OCI-M1 (cell line): Measurements from ENCODE around the gene PRR7.
A peak's percentile ranks its signal among the peaks of the same experiment; 100 is the strongest.

ENCODE experiments used
- DNase-seq: peaks from one replicate; lab custom pipeline; 2025; lab: John Stamatoyannopoulos, UW

The PRR7 gene

DNA sequence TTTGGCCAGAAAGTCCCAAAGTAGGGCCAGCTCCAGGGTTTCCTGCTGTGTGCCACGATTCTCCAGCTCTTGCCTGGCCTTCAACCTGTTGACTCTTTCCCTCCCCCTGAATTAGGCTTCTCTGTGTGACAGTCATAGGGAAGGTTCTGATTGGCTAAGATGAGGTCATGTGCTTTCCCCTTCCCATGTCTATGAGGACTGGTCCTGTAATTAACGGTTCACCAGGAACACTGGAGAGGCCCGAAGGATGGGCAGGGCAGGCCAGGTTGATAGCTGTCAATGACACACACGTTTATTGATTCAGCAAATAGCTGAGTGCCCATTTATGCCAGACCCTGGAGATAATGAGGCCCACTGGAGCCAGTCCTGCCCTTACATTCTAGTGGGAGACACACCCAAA lies 9.0 kb upstream of the PRR7 start:
- DNase-seq: no peak

DNA sequence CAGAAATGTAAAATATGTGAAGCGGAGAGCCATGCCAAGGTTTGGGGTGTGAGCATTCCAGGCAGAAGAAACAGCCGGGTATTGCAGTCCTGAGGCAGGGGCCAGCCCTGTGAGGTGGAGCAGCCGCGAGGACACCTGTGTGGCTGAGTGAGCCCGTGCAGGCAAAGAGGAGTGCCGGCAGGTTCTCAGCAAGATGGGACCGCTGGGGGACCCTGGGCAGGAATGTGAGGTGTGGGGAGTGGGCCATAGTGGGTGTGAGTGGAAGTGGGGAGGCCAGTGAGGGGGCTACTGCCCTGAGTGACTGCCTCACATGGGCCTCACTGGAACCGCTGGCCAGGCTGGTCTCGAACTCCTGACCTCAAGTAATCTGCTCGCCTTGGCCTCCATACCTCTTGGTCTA lies 8.1 kb upstream of the PRR7 start:
- DNase-seq: no peak

DNA sequence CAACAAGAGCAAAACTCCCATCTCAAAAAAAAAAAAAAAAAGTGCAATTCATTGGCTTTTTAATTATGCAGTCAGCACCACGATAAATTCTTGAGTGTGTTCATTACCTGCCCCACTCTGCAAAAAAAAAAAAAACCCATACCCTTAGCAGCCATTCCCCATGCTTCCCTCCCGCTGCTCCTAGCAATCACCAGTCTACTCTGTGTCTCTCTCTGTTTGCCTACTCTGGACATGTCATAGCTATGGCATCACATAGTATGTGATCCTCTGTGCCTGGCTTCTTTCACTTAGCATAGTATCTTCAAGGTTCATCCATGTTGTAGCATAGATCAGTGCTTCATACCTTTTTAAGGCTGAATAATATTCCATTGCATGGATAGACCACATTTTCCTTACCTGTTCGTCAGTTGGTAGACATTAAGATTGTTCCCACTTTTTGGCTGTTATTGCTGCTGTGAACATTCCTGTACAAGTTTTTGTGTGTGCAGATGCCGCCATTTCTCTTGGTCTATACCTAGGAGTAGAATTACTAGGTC lies 7.0 kb upstream of the PRR7 start:
- DNase-seq: no peak

- DNase-seq: no peak
These were observed 6.2 kb upstream of the PRR7 start for GRCh38 chr5:177440211-177440989.

DNA sequence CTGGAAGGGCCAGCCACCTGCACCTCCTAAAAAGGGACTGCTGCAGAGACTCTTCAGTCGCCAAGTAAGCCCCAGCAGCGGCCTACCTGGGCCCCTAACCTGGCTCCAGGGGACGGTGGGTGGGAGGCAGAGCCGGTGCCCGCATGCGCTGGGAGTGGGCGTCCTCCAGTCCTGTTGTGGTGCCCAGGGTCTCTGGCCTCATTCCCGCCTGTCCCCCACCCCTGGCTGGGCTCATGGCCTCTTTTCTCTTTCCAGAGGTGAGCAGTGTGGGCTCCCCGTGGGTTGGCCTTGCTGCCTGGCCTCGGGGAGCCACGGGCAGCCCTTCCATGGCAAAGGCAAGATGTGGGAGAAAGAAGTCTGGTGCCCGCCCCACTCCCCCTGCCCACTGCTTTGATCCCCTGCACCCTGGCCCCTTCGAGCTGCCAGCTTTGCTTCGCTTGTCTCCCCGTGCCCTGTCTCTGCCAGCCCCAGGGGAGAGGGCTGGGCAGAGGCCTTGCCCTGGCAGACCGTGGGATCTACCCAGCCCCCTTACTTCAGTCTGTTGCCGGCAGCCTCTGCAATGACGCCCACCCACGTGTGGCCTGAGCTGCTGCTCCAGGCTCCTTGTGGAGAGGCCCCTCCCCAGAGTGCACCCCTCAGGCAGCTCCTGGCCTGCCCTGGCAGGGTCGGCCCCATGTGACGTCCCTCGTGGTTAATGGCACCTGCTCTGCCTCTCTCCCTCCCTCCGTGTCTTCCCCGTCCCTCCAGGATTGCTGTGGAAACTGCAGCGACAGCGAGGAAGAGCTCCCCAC lies 5.4 kb upstream of the PRR7 start:
- DNase-seq: no peak

DNA sequence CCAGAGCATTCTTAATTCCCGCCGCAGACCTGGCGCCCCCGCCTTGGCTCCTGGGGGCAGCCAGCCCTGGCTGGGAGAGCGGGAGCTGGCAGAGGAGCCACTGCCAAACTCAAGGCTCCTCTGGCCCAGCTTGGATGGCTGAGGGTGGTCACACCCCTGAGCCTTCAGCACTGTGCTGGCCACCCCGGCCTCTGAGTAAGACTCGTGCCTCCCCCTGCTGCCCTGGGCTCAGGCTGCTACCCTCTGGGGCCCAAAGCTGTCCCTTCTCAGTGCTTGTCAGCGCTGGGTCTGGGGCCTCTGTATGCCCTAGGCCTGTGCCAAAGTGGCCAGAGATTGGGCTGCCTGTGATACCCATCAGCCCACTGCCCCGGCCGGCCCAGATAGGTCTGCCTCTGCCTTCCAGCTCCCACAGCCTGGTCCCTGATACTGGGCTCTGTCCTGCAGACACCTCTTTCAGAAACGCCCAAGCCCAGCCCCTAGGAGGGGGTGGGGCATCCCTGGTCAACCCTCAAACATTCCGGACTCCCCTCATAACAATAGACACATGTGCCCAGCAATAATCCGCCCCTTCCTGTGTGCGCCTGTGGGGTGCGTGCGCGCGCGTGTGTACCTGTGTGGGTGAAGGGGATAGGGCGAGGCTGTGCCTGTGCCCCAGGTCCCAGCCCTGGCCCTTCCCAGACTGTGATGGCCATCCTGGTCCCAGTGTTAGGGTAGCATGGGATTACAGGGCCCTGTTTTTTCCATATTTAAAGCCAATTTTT lies 4.4 kb upstream of the PRR7 start:
- no peak for DNase-seq

- DNase-seq: no peak
These were observed 3.2 kb upstream of the PRR7 start for GRCh38 chr5:177443144-177443983.

DNA sequence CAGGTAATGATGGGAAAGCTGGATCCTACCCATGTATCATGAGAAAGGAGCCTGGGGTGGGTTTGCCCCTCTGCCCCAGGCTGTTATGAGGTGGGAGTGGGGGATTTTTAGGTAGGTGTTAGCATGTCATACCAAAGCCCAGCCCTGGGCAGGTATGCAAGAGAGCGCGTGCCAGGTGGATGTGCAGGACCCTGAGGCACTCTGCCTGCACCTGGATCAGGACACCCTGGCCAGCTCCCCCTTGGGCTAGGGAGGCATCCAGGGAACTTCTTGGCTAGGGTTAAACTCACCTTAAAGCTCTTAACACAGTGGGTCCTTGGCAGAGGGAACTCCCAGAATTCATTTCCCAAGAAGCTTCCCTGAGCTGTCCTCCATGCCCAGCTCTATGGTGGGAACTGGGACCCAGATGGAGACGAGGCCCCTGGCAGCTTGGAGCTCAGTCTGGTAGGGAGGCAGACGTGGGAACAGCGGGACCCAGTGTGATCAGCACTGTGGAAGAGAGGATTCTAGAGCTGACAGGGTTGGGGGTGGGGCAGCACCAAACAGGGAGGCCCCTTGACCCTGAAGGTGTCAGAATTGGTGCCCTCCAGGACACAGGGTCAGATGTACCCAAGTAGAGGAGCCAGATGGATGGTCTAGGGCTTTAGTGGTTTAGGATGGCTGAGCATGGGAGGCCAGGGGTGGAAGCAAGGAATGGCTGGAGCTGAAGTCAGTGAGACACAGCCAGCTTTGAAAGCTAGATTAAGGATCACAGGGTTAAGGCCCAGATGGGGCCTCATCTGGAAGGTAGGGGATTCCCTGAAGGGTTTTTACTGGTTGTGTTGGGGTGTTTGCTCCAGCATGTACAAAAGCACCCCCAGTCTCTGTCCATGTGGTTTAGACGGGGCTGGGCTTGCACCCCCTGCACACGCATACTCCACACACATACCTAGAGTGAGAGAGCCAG lies 2.2 kb upstream of the PRR7 start:
- DNase-seq: peak; percentile 31

DNA sequence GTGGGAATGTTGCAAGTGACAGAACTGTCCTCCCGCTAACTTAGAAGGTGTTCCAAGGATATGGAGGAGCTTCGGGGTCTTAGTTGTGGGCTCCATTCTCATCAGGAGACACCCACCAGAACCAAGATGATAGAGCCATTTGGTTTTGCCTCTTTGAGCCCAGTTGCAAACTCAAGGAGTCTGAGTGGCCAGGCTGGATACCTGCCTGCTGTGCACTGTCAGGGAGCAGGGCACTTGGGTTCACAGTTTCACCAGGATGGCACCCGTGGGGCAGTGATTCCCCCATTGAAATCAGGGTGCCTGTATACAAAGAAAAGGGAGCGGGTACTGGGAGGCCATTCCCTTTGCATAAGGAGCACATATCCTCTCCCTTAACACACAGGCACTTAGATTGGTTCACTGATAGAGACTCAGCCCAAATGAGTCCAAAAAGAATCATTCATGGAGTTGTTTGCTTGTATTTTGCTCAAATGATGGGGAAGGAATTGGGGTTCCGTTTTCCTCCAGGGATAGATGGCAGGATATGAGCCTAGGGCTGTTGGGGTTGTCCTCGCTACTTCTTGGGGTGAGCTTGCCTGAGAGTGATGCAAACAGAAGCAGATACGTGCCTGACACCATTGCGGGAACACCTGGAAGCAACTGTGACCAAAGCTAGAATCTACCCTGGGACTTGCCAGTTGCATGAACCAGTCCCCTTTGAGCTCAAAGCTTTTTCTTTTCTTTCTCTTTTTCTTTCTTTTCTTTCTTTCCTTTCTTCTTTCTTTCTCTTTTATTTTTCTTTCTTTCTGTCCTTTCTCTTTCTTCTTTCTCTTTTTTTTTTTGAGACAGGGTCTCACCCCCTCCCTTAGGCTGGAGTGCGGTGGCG lies 1.3 kb upstream of the PRR7 start:
- DNase-seq: peak; percentile 48

- DNase-seq: no peak
These were observed 756 bp upstream of the PRR7 start for GRCh38 chr5:177445917-177446199.

DNA sequence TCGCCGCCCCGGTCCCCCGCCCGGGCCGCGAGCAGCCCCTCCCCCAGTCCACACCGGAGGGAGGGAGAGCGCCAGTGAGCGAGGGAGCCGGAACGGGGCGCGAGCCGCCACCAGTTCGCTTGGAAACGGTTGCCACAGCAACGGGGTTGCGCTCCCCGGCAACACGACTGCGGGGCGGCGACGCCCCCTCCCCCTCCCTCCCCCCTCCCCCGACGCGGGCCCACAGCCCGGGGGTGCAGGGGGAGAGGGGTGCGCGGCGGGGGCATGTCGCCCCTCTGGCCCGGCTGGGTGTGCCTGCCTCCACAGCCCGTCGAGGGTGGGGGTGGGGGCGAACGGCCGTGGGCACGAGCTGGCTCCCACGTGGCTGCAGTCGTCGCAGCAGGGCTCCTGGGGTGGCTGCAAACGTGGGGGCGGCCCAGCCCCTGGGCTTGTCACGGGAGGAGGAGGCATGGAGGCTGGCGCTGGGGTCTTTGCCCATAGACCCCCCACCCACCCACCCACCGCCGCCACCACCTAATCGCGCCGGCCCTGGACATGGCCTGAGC lies 524 bp downstream of the PRR7 start:
- DNase-seq: peak; percentile 61

GRCh38 chr5:177447611-177448243 lies 1.1 kb downstream of the PRR7 start:
- no peak for DNase-seq

DNA sequence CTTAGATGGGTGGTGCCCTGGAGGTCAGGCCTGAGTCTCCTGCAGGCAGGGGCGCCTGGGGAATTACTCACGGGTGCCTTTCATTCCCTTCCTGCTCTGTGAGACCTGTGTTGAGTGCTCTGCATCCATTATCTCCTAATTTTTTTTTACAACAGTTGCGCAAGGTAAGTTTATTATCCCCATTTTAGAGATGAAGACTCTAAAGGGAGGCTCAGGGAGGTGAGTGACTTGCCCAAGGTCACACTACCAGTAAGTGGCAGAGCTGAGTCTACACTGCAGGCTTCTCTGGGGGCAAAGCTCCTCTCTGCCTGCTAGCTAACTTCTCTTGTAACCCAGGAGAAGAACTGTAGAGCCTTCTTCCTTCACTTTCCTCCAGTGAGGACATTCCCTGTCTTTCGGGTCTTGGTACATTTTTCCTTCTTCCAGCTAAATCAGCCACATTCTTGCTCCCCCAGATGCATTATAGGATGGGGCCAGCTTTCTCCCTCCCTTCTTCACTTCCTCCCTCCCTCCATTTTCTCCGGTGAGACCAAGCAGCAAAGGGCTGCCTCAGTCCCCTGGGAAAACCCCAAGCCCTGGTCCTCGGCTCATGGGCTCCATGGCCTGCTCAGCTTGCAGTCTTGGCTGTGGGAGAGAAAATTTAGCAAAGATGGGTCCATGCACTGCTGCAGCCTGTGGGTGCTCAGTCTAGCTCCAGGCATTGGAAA lies 1.8 kb downstream of the PRR7 start:
- DNase-seq: no peak

DNA sequence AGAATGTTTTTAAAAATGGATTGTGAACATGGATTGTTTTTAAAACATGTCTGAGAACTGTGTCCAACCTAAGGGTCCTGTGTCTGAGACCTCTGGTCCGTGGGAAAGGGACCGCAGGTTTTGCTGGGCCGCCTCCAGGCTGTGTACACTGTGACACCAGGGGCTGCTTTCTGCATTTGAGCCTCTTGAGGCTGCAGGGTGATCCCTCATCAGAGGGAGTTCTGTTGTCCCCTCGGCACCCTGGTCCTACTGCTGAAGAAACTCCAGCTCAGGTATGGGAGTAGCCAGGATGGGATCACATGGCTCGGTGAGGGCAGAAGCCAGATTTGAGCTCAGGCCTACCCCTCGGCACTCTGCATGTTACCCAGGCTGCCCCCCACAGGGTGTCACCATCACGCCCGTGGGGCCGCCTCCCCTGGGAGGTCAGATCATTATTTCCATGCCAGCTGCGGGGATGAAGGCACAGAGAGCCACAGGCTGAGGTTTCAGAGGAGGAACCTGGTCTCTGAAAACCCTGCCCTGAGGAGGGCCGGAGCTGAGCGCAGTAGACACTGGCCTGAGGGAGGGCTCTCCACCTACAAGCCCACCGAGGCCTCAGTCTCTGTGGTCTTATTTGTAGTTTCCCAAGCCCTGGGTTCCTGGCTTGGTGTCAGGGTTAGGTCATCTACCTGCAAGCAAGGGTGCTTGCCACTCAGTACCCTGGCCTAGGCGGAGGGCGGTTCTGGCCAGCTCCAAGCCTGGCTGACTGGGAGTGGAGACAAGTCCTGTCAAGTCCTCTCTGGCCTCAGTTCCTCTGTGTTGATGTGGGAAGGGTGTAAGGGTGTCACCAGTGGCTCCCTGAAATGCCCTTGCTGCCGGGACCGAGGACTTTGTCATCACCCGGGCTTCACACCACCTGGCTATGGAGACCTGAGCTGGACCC lies 2.8 kb downstream of the PRR7 start:
- no peak for DNase-seq

DNA sequence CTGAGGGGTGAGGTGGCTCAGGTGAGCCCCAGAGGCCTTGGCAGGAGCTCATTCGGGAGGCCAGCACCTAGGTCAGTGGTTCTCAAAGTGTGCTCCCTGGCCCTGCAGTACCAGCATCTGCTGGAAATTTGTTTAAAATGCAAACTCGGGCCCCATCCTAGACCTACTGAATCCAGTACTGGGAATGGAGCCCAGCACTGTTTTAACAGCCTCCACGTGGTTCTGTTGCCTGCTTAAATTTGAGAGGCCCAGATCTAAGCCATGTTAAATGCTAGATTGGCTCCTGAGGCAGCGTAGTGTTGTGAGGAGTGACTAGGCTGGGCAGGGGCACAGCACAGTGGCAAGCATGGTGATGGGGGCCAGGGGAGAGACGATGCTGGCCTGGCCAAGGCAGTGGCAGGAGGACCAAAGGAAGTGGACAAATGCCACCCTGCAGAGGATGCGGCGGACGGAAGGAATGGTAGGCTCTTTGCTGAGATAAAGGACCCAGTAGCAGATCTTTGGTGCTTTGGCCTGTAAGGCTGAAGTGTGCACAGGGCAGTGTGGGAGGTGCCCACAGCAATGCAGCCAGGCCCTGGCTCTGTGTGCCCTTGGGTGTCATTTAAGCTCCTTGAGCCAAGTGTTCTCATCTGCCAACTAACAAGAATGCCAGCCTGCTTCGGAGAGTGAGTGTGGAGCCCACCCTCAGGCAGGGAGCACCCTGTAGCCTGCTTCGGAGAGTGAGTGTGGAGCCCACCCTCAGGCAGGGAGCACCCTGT lies 4.2 kb downstream of the PRR7 start:
- no peak for DNase-seq
